A549 treated with AZD9567 at 1 μM for 4 hours (cell line): Measurements from ENCODE around the gene PSIP1. TPM values are rescaled to one million over a fixed set of nuclear protein-coding genes. Genes with fewer than 3 reads are reported as not detected.

Source experiments
- total RNA-seq: library from RNA; stranded (reverse); fragments of 200-300 nt; extraction: Qiagen RNA extraction; gene quantifications from 5 replicates; pipeline ENCODE4 v1.2.3, GENCODE V29; 2022; ENCODE audit not compliant: insufficient read depth

Gene PSIP1
- total RNA-seq: 45.9 to 60.9 TPM (median 55.5 TPM) in 5 replicates

DNA sequence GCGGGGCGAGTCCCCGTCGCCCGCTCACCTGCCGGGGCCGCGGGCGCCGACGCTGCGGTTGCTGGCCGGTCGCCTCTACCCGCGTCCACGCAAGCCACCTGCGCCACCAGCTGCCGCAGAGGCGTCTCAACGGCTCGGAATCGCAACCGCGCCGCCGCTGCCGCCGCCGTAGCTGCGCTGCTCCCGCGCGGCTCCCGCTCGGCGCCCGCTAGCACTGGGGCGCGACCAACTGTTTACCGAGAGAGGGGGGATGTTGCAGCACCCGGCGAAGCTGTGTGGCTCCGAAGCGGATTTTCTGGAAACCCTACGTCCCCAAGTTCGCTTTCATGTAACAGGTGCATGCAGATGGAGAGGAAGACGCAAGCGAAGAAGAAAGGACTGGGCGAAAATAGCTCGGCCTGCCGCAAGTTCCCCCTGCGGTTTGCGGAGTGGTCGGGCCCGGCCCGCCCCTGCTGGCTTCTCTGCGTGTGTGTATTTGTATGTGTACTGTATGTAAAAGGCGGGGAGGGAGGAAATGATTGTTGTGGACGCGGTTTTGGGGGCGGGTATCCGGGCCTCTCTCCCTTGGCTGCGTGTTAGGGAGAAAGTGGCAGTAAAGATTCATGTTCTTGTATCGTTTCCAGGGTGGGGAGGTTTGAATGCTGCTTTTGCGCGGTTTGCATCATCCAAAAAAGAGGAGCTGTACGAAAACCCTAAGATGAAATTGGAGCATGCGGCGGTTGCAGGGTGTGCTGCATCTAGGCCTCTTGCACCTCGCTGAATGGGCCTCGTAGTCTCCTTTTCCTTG lies at the start of gene PSIP1:
Gene PSIP1 (minus strand): TSS at position 182 of the 787 bp plus-strand sequence. CDS start 782 bp downstream, outside the sequence.

DNA sequence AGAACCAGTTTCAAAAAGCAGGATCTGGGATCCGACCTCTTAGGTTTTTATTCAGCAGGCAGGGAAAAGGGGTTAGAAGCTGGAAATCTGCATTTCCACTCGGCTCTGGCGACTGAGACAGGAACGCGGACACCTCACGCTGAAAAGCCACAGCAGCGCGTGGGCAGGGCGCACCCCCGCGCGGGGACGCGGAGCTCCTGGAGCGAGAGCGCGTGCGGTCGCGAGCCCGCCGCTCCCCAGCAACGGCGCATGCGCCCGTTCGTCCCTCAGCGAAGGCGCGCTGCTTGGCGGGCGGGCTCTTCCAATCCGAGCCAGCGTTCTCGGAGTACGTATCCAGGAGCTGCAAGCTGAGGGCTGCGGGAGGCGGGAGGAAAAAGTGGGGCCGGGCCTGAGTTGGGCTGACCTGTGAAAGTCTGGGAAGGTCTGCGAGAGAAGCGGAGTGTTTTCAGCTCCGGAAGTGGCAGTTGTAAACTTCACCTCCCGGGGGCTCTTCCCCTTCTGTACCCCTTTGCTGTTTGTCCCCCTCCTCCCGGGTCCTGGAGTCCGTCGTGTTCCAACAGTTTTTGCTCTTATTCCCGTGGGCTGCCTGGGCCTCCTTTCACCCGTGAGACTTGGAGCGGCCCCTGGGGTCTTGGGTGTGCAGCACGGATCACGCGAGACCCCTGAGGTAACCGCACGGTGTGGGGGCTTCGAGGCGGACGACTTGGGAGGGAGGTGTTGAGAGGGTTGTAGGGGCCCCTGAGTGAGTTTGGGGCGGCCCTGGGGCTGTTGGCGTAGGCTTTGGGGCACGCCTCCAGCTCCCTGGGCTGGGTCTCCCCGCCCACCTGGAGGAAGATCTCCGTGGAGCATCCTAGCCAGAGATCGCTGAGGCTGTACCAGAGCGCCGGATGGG lies 42.1 kb upstream of the PSIP1 start, which contains the start of gene CCDC171:
Gene CCDC171 (plus strand): TSS at position 408 of the 892 bp plus-strand sequence. CDS start 11,046 bp downstream, outside the sequence.

DNA sequence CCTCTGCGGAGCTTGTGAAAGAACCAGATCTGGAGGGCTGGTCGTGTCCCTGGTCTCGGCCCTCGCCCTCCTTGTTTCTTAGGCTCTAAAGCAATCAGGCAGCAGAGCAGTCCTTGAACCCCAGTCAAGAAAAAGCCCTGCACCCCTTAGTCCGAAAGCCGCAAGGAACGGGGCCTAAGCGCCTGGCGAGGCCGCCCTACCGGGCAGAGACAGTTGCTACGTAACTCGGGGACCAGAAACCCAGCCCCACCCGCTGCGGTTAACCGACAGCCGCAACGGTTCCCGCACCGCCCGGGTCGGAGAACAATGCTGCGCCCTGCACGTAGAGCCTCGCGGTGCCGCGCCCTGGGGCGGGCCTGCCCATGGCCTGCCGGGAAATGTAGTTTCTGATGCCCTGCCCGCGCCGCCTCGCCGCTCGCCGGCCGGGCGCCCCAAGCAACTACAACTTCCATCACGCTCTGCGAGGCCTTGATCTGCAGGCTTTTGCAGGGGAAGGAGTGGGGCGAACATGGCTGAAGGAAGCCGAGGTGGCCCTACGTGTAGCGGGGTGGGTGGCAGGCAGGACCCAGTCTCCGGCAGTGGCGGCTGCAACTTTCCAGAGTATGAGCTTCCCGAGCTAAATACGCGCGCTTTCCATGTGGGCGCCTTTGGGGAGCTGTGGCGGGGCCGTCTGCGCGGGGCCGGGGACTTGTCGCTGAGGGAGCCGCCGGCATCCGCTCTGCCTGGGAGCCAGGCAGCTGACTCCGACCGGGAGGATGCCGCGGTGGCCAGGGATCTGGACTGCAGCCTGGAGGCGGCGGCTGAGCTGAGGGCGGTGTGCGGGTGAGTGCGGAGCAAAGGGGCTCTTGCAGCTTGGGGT lies 88.2 kb downstream of the PSIP1 start, which contains the start of gene SNAPC3:
Gene SNAPC3 (plus strand): TSS at position 505 of the 859 bp plus-strand sequence. CDS start 4 bp downstream, at position 509.

Other genes with a start within 250 kb of the PSIP1 start
- 0.91 to 1.8 TPM (median 1.3 TPM) in 5 replicates for gene TTC39B, start 203.8 kb downstream of the PSIP1 start, total RNA-seq
- gene SNAPC3, start 88.1 kb downstream of the PSIP1 start, total RNA-seq: 15.8 to 22.3 TPM (median 21.1 TPM) in 5 replicates
- gene CCDC171, start 42.1 kb upstream of the PSIP1 start, total RNA-seq: 0.28 to 0.52 TPM (median 0.35 TPM) in 5 replicates